Sigmoid colon (tissue), 7 donors: ENCODE measurements around the gene PLEKHA7. TPM values are rescaled to one million over a fixed set of nuclear protein-coding genes. Genes with fewer than 3 reads are reported as not detected.

Source experiments
- DNase-seq: peaks from one replicate; pipeline ENCODE4 v3.0.0-alpha.2; 2019
- H3K27ac ChIP-seq, 4 donors: fragments of 200-600 bp; sonication (generic); one replicate each; pipeline ENCODE4 v1.5.1; 2016 to 2019; ENCODE audit warnings: mild to moderate bottlenecking in 1 of 4
- H3K27me3 ChIP-seq, 3 donors: fragments of 200-600 bp; sonication (generic); one replicate each; pipeline ENCODE4 v1.5.1; 2019; ENCODE audit warnings: mild to moderate bottlenecking in 1 of 3
- H3K36me3 ChIP-seq, 4 donors: fragments of 200-600 bp; sonication (generic); one replicate each; pipeline ENCODE4 v1.5.1; 2016 to 2019
- H3K4me1 ChIP-seq, 4 donors: fragments of 200-600 bp; sonication (generic); one replicate each; pipeline ENCODE4 v1.5.1; 2017 to 2019
- H3K4me3 ChIP-seq, 4 donors: fragments of 200-600 bp; sonication (generic); one replicate each; pipeline ENCODE4 v1.5.1; 2017 to 2019; ENCODE audit warnings: mild to moderate bottlenecking in 2 of 4, moderate library complexity in 1 of 4
- H3K9me3 ChIP-seq, 4 donors: fragments of 200-600 bp in 3 of 4; sonication (generic) in 3 of 4; one replicate each; pipeline versions ENCODE4 v1.5.1 to v1.6.1; 2013 to 2019
- EP300 ChIP-seq, 4 donors: sonication (generic); formaldehyde crosslinking; IDR thresholded peaks; one replicate each; pipeline ENCODE4 v1.6.1; 2017; ENCODE audit warnings: antibody characterized with exemption in 4 of 4
- POLR2A ChIP-seq, 2 donors: fragments of 450-650 bp; IDR thresholded peaks; one replicate each; pipeline ENCODE4 v1.6.1; 2016; ENCODE audit warnings: antibody characterized with exemption in 2 of 2, mild to moderate bottlenecking in 2 of 2, moderate library complexity in 2 of 2
- POLR2AphosphoS5 ChIP-seq, 4 donors: sonication (generic); formaldehyde crosslinking; IDR thresholded peaks; one replicate each; pipeline ENCODE4 v1.6.1; 2017; ENCODE audit warnings: antibody characterized with exemption in 4 of 4
- WGBS, 2 donors: extraction: QIAGEN DNeasy Blood & Tissue Kit; methylation state at CpG; one replicate each; pipeline ENCODE4 v1.1.7; 2013; 5-methylcytosine and 5-hydroxymethylcytosine counted together
- intact Hi-C: fragments of 100-400 bp; cut with DNase I; formaldehyde crosslinking; loops from one replicate; pipeline ENCODE4 v1.15.1; 2023
- polyA plus RNA-seq, 3 donors: library from polyadenylated mRNA; stranded (reverse); fragments of 200-250 nt; gene quantifications; one replicate each; pipeline ENCODE4 v1.2.3, GENCODE V29; 2013
- total RNA-seq, 4 donors: library from RNA; depleted of rRNA; stranded (reverse); fragments of >200 nt; gene quantifications; one replicate each; pipeline ENCODE4 v1.1.0, GENCODE V29; 2016
- TF ChIP-seq, protein P1 (sequence below), 4 experiments: fragments of 450-650 bp in 3 of 4; fragments of 200-600 bp in 1 of 4; IDR thresholded peaks; one replicate each; pipeline ENCODE4 v1.5.1; 2016 to 2019; ENCODE audit warnings: antibody characterized with exemption in 4 of 4, mild to moderate bottlenecking in 3 of 4, moderate library complexity in 2 of 4
- donor health status: healthy with polysubstance abuse.
- donor health status: Bipolar disorder and iron deficiency.
- donor health status: healthy.

PLEKHA7 gene
- total and polyA plus RNA-seq, 7 donors: 2.9 to 45.3 (median 10.2) TPM

- DNase-seq: no peak
- H3K4me3 ChIP-seq: no peak overlapping the region
- no peaks in the 10 kb centered on the region for H3K27me3 ChIP-seq
- WGBS, 2 donors: 11 to 51% methylated on average over 3 of the region's 3 CpGs
- H3K9me3 ChIP-seq: no peaks in the 10 kb centered on the region
- H3K36me3 ChIP-seq: no peaks in the 10 kb centered on the region
- TF ChIP-seq, protein P1, sequence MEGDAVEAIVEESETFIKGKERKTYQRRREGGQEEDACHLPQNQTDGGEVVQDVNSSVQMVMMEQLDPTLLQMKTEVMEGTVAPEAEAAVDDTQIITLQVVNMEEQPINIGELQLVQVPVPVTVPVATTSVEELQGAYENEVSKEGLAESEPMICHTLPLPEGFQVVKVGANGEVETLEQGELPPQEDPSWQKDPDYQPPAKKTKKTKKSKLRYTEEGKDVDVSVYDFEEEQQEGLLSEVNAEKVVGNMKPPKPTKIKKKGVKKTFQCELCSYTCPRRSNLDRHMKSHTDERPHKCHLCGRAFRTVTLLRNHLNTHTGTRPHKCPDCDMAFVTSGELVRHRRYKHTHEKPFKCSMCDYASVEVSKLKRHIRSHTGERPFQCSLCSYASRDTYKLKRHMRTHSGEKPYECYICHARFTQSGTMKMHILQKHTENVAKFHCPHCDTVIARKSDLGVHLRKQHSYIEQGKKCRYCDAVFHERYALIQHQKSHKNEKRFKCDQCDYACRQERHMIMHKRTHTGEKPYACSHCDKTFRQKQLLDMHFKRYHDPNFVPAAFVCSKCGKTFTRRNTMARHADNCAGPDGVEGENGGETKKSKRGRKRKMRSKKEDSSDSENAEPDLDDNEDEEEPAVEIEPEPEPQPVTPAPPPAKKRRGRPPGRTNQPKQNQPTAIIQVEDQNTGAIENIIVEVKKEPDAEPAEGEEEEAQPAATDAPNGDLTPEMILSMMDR (IDR thresholded peaks at IDR 0.05): no peak
- no peak for TF ChIP-seq EP300 (IDR thresholded peaks at IDR 0.05)
- no peak for TF ChIP-seq POLR2AphosphoS5 (IDR thresholded peaks at IDR 0.05)
- TF ChIP-seq POLR2A (IDR thresholded peaks at IDR 0.05): no peak
- H3K4me1 ChIP-seq: peaks cover 0 to 10% (median 0%) of the 10 kb centered on the region in 4 donors
- H3K27ac ChIP-seq: no peak overlapping the region
- intact Hi-C loops: no loop called here
These were observed 131.0 kb downstream of the PLEKHA7 start for GRCh38 chr11:16883174-16883573.

DNA sequence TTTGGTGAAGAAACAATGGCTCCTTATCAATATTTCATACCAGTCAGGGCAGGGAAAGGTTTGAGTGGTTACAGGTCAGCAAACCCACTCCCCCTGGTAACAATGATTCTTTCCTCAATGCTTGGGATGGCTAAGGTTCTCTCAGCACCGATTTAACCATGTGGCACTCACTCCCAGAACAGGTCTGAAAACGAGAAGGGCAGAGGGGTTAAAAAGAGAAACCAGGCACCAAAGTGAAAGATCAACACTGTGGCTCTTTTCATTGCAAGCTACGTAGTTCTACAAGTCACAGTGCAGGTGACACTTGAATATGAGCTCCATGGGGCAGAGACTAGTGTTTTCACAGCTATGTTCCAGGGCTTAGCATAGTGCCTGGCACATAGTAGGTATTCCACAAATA is 132.4 kb downstream of the PLEKHA7 start:
- WGBS, 2 donors: 89% methylated on average over 3 of the region's 3 CpGs
- no peaks in the 10 kb centered on the region for H3K36me3 ChIP-seq
- H3K27ac ChIP-seq: no peak overlapping the region
- no peak for DNase-seq
- peaks cover 0 to 10% (median 0%) of the 10 kb centered on the region in 4 donors for H3K4me1 ChIP-seq
- H3K4me3 ChIP-seq: no peak overlapping the region
- H3K9me3 ChIP-seq: no peaks in the 10 kb centered on the region
- no peaks in the 10 kb centered on the region for H3K27me3 ChIP-seq
- intact Hi-C loops: no loop called here
- TF ChIP-seq, protein P1 (IDR thresholded peaks at IDR 0.05): no peak
- TF ChIP-seq EP300 (IDR thresholded peaks at IDR 0.05): no peak
- TF ChIP-seq POLR2AphosphoS5 (IDR thresholded peaks at IDR 0.05): no peak
- no peak for TF ChIP-seq POLR2A (IDR thresholded peaks at IDR 0.05)

- TF ChIP-seq, protein P1 (IDR thresholded peaks at IDR 0.05): no peak
- TF ChIP-seq EP300 (IDR thresholded peaks at IDR 0.05) (no peak), POLR2A (IDR thresholded peaks at IDR 0.05) (no peak), POLR2AphosphoS5 (IDR thresholded peaks at IDR 0.05) (peak in 1 of 4 donors; percentile 17)
- Histone ChIP-seq H3K36me3 (no peaks in the 10 kb centered on the region), H3K27me3 (no peaks in the 10 kb centered on the region), H3K4me3 (no peak overlapping the region), H3K9me3 (no peaks in the 10 kb centered on the region), H3K27ac (no peak overlapping the region), H3K4me1 (peaks cover 0 to 10% (median 0%) of the 10 kb centered on the region in 4 donors)
- intact Hi-C loops: no loop called here
- 78 to 83% methylated on average over 8 of the region's 8 CpGs for WGBS, 2 donors
- DNase-seq: peak; percentile 70
These were observed 133.0 kb downstream of the PLEKHA7 start for GRCh38 chr11:16881074-16881709.

GRCh38 chr11:16880184-16880801 is 133.9 kb downstream of the PLEKHA7 start:
- peaks cover 0 to 10% (median 0%) of the 10 kb centered on the region in 4 donors for H3K4me1 ChIP-seq
- WGBS, 2 donors: 91 to 92% methylated on average over 7 of the region's 7 CpGs
- intact Hi-C loops: no loop called here
- TF ChIP-seq POLR2AphosphoS5 (IDR thresholded peaks at IDR 0.05): no peak
- TF ChIP-seq EP300 (IDR thresholded peaks at IDR 0.05): no peak
- TF ChIP-seq POLR2A (IDR thresholded peaks at IDR 0.05): no peak
- TF ChIP-seq, protein P1 (IDR thresholded peaks at IDR 0.05): no peak
- no peaks in the 10 kb centered on the region for H3K27me3 ChIP-seq
- no peak overlapping the region for H3K27ac ChIP-seq
- H3K4me3 ChIP-seq: no peak overlapping the region
- no peaks in the 10 kb centered on the region for H3K36me3 ChIP-seq
- no peak for DNase-seq
- H3K9me3 ChIP-seq: no peaks in the 10 kb centered on the region
